ENCODE results near the gene PEPD.

GRCh38 chr19:33384983-33385382, 136.6 kb downstream of the PEPD start:
- TF ChIP-seq CTCF (IDR thresholded peaks at IDR 0.05; ENCODE audit: low read depth, low read length, missing input control) (no peak), YY1 (IDR thresholded peaks at IDR 0.05) (no peak)

All from liver (tissue), 2 donors.